Left renal cortex interstitium (tissue), 4 donors: ENCODE measurements around the gene MIGA1. TPM values are rescaled to one million over a fixed set of nuclear protein-coding genes. Genes with fewer than 3 reads are reported as not detected.
"Not testable (repeated sequence)": the region's sequence is repeated elsewhere in the genome, so short reads cannot be mapped to it uniquely, and the experiment has no call there.

Source experiments
- DNase-seq, 4 donors: peaks; one replicate each; pipeline ENCODE4 v3.0.0-alpha.2; 2013; ENCODE audit warnings: low read depth in 4 of 4, low spot score in 2 of 4, missing footprints in 1 of 4
- polyA plus RNA-seq, 4 donors: library from polyadenylated mRNA; unstranded; fragments of 120-200 nt; gene quantifications; one replicate each; pipeline ENCODE4 v1.2.1, GENCODE V29; 2013; ENCODE audit not compliant: insufficient read length in 4 of 4

MIGA1 gene
- polyA plus RNA-seq, 4 donors: 17.4 to 24.9 (median 18.9) TPM

- DNase-seq: no peak
These were observed 121.3 kb downstream of the MIGA1 start for GRCh38 chr1:77900687-77901293.

- no peak for DNase-seq
These were observed 126.2 kb downstream of the MIGA1 start for GRCh38 chr1:77905603-77906002.

- DNase-seq: no peak
These were observed 126.6 kb downstream of the MIGA1 start for GRCh38 chr1:77906019-77906545.

GRCh38 chr1:77906624-77907023, 127.2 kb downstream of the MIGA1 start:
- DNase-seq: no peak

- no peak for DNase-seq
These were observed 130.7 kb downstream of the MIGA1 start for GRCh38 chr1:77910116-77910515.

- not testable (repeated sequence) for DNase-seq
These were observed 139.5 kb downstream of the MIGA1 start for GRCh38 chr1:77918918-77919317.

- DNase-seq: no peak
These were observed 146.1 kb downstream of the MIGA1 start for GRCh38 chr1:77925518-77925917.

GRCh38 chr1:77925956-77926355, 146.5 kb downstream of the MIGA1 start:
- DNase-seq: no peak

GRCh38 chr1:77926561-77927357, 147.3 kb downstream of the MIGA1 start:
- no peak for DNase-seq

- DNase-seq: no peak
These were observed 148.0 kb downstream of the MIGA1 start for GRCh38 chr1:77927414-77927813.

Other genes with a start within 250 kb of the MIGA1 start
- gene ZZZ3, start 97.0 kb upstream of the MIGA1 start, polyA plus RNA-seq: 10 to 100 TPM; 61.0 to 68.8 (median 66.1) TPM
- 100 to 1,000 TPM in 1 of 4 donors, 10 to 100 TPM in 3; 69.8 to 107 (median 89.9) TPM for gene USP33, start 19.8 kb upstream of the MIGA1 start, polyA plus RNA-seq
- gene NEXN, start 109.0 kb downstream of the MIGA1 start, polyA plus RNA-seq: 10 to 100 TPM; 11.0 to 16.1 (median 13.7) TPM
- gene FUBP1, start 199.4 kb downstream of the MIGA1 start, polyA plus RNA-seq: 100 to 1,000 TPM; 255 to 412 (median 336) TPM
- 10 to 100 TPM; 29.9 to 39.2 (median 37.9) TPM for gene DNAJB4, start 225.3 kb downstream of the MIGA1 start, polyA plus RNA-seq